Kidney tubule cell (primary cell): ENCODE data around the gene SLC17A5.
"Not testable (repeated sequence)": the region's sequence is repeated elsewhere in the genome, so short reads cannot be mapped to it uniquely, and the experiment has no call there.

ENCODE experiments used
- DNase-seq: peaks from one replicate; pipeline ENCODE4 v3.0.0-alpha.2; 2018; ENCODE audit warnings: low spot score

Gene SLC17A5, protein sequence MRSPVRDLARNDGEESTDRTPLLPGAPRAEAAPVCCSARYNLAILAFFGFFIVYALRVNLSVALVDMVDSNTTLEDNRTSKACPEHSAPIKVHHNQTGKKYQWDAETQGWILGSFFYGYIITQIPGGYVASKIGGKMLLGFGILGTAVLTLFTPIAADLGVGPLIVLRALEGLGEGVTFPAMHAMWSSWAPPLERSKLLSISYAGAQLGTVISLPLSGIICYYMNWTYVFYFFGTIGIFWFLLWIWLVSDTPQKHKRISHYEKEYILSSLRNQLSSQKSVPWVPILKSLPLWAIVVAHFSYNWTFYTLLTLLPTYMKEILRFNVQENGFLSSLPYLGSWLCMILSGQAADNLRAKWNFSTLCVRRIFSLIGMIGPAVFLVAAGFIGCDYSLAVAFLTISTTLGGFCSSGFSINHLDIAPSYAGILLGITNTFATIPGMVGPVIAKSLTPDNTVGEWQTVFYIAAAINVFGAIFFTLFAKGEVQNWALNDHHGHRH

DNA sequence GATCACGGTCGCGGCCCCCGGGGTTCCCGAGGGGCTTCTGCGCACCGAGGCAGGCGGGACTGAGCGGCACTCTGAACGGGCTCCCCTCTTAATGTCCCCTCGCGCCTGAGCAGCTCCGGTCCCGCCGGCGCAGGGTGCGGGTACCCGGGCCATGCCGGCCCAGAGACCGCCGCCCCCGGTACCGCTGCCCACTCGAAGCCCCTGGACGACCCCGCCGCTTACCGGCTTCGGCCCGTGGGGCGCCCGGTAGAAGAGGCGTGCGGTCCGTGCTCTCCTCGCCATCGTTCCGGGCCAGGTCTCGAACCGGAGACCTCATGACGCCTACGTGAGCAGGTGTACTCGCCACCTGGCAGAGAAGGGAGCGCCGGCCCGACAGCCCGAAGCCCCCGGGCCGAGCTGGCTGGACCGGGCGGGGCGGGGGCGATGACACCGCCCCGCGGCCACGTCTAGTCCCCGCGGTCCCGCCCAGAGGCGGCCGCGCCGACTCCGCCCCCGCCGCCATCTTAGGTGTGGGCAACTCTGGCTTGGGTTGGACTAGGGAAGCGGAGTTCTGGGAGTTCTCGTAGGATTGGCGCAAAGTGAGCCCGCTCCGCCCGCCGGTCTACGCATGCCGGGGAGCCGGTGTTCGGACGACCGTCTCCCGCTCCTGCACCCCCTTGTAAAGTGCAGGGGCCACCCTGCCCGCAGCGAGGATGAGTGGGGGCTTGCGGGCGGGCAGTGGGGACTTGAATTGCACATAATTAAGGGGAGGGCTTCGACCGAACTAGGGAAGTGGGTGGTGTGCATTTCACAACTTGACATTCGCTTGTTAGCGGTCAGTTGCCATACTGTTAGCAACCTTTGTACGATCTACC lies at the start of gene SLC17A5:
Gene SLC17A5 (minus strand): TSS at position 422 of the 854 bp plus-strand sequence. CDS start 106 bp downstream, at position 316.
- DNase-seq: peak; percentile 95

DNA sequence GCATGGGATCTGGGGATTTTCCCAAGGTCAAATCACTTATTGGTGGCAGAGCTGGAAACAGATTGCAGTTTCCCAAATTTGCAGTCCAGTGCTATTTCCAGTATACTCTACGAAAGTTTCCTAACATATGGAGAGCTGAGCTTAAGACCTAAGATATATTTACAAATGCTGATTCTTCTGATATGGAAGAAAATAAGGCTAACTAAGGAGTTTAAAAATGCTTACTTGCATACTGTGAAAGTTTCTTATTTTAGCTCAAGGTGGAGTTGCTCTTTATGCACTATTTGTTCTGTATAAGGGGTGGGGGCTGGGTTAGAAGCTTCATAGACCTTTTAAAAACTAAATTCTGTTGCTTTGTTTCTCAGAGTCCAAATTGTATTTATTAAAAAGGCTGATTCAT lies 49.7 kb upstream of the SLC17A5 start:
- no peak for DNase-seq

DNA sequence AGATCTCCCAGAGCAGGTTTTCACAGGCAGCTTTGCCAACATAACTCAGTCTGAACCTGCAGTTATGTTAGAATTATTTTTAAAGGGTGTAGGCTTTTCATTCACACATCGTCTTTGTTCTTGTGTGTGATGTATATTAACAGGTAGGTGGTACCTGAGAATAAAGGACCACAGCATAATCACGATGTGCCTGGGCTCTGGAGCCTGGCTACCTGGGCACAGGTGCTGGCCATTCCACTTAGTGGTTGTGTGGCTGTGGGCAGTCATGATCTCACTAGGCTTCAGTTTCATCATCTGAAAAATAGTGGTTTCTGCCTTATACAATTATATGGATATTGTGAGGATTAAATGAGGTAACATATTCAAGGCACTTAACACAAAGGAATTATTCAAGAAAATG lies 48.7 kb upstream of the SLC17A5 start:
- no peak for DNase-seq

DNA sequence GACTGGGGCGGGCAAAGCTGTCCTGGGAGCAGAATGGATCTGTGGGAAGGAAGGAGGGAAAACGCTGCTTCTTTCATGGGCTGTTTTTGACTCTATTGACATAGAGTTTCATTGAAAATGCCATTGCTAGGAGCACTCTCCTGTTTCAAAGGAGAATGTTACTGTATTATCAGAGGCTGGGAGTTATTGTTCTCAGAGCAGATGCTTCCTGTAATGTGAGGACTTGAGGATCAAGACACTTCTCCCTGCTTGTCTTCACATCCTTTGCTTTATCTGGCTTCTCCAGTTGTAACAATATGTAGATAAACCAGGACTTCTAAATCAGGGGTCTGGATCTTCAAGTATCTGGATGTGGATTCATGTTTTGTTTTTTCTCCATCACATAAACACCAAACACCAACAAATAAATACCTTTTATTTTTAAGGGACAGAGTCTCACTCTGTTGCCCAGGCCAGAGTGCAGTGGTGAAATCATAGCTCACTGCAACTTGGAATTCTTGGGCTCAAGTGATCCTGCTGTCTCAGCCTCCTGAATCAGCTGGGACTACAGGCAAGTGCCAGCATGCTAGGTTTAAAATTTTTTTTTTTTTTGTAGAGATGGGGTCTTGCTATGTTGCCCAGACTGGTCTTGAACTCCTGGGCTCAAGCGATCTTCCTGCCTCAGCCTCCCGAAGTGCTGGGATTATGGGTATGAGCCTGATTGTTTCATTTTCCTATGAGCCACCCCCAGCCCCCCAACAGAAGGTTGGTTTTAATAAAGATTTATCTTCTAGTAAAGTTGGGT lies 46.1 kb upstream of the SLC17A5 start:
- no peak for DNase-seq

DNA sequence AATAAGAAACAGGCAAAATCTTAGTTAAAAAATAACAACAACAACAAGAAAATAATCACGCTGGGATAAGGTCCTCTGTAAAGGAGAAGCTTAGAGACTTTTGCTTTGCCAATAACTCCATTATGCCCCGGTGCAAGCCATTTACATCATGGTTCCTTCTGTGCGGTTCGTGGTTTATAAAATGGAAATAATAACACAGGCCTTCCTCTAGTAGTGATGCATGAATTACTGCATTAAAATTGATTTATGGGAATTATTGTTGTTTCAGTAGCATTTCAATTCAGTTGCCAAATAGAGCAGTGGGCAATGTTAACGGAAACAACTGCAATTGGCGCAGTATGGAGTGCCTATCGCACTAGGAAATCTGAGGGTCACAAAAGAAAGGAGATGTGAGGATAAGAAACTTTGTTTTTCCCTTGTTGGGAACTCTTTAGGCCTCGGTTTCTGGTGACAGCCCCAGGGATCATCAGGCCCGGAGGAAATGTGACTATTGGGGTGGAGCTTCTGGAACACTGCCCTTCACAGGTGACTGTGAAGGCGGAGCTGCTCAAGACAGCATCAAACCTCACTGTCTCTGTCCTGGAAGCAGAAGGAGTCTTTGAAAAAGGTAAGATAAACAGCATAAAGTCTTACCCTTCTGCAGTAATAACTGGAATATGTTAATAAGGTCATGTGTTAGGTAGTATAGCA lies 43.3 kb upstream of the SLC17A5 start:
- DNase-seq: no peak

DNA sequence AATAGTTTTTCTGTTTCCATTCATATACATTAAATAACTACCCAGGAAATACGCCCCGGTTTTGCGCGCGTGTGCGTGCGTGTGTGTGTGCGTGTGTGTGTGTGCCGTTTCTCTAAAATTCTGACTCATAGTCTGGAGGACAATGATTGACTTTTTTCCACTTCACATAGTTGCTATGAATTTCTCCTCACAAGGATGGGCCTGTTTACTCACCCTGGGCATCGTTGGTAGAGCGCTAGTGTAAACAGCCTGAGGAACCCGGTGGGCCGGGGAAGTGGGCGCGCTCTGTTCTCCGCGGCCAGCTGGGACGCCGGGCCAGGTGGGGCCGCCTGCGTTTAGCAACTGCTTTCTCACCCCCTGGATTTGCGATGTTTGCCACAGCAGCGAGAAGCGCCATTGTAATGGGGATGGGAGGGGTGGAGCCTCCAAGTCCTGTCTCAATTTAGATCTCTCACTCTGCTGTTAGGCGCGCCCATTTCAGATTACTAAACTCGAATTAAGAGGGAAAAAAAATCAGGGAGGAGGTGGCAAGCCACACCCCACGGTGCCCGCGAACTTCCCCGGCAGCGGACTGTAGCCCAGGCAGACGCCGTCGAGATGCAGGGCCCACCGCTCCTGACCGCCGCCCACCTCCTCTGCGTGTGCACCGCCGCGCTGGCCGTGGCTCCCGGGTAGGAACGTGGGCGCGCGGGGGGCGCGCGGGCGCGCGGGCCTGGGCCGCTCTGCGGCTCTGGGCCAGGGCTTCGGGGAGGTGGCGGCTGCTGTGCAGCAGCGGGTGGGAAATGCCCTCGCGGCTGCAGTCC lies 42.0 kb upstream of the SLC17A5 start, which contains the start of gene CD109:
Gene CD109 (plus strand): TSS at position 585 of the 803 bp plus-strand sequence. CDS start 13 bp downstream, at position 598.
- DNase-seq: peak; percentile 87

DNA sequence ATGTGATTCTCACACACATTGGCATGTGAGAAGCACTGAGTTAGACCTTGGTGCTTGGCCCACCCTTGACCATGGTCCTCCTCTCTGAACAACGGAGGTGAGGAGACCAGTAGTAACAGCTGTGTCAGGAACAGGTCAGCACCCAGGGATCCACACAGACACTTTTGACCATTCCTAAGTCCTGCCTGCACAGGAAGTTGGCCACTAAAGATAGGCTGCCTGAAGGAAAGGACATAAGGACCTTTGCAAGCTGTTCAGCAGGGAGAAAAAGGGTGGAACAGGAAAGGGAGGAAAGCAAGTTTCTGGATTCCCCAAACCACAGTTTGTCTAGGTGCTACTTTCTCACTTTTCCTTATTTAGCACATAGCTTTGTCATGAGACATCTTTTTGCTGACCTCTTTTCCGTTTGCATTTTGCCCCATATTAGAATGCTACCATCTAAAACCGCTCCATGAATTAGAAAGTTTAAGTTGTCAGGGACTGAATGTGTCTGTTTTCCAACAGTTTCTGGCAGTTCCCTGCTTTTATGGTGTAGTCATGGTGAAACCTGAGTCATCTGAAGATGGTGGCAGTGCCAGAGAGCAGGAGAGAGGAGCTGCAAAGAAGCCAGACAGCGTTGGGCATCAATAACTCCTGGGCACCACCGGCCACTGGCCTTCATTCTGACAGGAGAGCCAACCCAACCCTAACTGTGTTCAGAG lies 41.1 kb upstream of the SLC17A5 start:
- peak; percentile 62 for DNase-seq

DNA sequence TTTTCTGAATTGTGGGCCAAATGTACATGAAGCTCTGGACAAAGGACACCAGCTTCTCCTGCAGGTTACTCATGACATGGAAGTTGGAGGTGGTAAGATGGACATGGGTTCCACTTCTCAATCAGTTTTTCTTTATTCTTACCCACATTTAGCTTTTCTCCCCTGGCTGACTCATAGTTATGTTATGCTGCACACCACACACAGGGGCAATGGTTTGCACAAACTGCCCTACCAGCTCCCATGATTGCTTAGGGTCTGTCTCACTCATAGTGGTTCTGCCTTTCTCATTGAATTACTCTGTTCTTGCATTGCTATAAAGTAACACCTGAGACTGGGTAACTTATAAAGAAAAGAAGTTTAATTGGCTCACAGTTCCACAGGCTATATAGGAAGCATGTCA lies 37.7 kb upstream of the SLC17A5 start:
- peak; percentile 52 for DNase-seq

DNA sequence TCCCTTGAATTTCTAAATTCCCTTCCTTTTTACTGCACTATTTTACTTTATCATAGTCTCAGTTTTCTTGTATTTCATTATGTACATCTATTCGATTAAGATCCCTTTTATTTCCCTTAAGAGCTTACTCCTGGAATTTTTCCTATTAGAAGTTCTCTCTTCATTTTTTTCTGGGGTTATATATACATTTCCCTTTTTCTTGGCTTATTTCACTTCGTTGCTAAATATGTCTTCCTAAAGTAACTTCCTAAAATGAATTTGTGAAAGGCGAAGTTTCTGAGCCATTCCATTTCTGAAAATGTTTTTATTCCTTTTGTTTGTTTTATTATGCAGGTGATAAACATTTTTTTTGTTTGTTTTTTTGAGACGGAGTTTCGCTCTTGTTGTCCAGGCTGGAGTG lies 36.3 kb upstream of the SLC17A5 start:
- DNase-seq: no peak

DNA sequence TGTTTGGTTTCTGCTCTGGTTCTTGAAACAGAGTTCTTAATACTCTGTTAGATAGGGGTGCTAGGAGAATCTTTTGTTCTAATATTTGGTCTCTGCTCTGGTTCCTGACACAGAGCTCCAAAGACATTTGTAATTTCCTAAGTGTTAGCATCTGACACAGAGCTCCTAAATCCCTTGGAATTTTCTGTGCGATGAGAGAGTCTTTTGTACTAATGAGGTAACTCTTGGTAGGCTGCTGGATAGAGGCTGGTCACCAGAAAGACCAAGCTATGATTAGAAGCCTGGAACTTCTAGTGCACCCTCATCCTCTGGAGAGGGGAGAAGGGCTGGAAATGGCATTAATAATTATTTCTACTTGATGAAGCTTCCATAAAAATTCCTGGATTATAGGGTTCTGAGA lies 34.6 kb upstream of the SLC17A5 start:
- no peak for DNase-seq

DNA sequence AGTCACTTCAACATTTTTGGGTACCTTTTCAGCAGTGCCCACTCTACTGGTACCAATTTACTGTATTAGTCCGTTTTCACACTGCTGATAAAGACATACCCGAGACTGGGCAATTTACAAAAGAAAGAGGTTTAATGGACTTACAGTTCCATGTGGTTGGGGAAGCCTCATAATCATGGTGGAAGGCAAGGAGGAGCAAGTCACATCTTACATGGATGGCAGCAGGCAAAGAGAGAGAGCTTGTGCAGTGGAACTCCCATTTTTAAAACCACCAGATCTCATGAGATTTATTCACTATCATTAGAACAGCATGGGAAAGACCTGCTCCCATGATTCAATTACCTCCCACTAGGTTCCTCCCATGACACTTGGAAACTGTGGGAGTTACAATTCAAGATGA lies 29.8 kb upstream of the SLC17A5 start:
- DNase-seq: not testable (repeated sequence)

DNA sequence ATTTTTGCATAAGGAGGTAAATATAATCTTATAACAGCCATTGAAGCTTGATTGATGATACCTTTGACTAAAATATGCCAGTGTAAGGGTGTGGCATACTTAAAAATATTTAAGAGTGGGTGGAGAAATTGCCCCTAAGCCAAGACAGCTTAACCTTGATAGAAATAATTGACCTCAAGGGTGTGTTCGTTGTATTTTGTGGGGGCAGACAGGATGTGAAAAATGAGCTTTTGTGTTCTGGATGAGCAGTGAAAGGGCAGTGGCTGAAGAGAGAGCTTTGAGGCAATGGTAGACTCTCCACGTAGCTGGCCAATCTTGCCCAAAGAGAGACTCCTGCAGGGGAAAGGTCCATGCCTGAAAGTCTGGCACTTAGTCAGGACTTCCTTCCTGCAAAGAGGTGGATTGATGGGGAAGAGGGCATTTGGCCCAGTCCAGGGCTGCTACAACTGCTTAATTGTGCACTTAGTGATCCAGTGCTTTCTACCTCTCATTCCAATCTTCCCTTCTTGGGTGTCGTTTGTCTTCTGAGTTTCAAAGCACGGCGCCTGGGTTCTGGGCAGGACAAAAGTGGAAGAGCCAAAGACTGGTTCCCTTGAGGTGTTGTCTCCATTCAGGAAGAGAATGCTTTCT lies 26.6 kb upstream of the SLC17A5 start:
- no peak for DNase-seq

DNA sequence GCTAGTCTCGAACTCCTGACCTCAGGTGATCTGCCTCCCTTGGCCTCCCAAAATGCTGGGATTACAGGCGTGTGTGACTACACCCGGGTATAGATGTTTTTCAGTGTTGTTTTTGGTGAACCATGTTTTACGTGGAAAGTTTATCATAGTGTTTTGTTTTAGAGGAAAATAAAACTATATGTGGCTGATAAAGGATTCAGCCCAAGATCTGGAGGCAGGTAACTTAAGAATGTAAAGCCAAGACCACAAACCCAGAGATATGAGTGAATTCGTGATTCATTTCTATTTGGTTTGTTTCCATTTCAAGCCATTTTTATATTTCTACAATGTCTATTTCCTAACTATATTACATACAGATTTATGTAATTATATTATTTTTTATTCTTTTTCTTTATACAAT lies 26.1 kb upstream of the SLC17A5 start:
- not testable (repeated sequence) for DNase-seq

DNA sequence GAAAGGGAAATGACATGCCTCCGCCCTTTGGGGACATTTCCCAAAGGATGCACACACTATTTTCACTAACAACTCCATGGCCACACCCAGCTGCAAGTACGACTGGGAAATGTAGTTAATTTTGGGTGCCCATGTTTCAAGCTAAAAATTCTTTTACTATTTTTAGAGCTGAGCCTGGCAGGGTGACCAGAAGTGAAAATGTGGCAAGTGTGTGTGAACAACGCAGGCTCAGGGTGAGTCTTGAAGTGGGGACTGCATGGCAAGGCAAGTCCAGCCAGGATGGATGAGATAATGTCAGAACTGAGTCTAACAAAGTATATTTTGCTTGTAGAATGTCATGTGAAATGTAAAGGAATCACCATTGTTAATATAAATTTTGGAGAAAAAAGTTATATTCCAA lies 25.2 kb upstream of the SLC17A5 start:
- no peak for DNase-seq

DNA sequence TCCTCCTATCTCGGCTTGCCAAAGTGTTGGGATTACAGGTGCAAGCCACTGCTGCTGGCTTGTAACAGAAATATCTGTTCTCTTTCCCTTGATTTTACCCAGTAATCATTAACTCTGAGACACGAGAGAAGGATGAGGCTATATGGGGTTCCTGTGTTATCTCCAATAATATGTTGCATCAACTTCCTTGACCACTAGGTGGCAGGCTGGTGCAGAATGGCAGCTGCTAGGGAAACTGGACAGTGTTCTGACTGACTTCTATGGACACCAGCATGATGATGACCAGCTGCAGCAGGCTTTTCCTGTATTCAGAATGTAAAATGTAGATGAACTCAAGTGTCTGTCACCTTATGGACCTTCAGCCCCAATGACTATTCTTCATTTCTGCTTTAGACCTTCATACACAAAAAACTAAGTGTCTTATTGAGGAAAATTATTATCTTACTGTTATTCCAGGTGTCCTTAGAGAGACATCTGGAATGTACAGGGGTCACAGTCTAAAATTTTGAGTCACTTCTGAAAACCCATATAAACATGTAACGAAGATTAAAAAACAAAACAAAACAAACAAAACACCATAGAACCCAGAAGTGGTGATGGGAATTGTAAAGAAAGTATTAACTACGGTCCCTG lies 21.8 kb upstream of the SLC17A5 start:
- peak; percentile 89 for DNase-seq

DNA sequence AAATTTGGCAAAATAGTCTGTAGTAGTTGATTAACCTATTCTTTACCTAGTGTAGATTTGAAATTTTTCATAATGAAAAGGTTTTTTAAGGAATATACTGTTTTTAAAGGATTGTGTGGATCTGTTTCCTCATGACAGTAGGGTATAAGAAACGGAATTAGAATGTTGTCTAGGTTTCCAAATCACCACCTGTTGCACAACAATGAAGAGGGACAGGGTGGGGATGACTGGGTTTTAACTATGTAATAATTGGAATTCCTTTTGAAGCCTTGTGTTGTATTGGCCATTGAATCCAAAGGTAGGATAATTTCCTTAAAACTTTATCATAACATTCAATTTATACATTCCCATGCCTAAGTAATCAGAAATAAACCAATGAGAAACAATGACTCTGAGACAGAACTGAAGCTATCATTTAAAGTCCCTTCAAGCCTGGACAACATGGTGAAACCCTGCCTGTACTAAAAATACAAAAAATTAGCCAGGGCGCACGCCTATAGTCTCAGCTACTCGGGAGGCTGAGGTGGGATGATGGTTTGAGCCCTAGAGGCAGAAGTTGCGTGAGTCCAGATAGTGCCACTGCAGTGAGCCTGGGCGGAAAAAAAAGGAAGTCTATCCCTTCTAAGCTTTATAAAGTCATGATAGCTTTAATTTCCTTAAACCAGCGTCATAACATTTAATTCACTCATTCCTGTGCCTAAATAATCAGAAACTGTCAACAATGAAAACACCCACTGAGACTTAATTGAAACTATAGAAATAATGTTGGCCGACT lies 18.3 kb upstream of the SLC17A5 start:
- no peak for DNase-seq

DNA sequence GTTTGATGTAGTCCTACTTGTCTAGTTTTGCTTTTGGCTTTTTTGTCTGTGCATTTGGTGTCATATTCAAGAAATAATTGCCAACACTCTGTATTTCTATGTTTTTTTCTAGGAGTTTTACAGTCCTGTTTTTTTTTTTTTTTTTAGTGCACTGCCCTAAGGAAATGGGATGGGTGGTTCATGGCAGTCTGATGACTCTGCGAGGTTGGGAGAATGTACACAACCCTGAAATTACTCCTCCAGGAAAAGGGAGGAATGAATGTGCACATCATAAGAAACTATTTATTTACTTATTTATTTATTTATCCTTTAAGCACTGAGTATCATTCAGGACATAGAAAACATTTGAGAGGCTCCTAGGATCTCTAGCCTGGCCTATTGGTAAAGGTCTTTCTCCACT lies 15.2 kb upstream of the SLC17A5 start:
- no peak for DNase-seq

DNA sequence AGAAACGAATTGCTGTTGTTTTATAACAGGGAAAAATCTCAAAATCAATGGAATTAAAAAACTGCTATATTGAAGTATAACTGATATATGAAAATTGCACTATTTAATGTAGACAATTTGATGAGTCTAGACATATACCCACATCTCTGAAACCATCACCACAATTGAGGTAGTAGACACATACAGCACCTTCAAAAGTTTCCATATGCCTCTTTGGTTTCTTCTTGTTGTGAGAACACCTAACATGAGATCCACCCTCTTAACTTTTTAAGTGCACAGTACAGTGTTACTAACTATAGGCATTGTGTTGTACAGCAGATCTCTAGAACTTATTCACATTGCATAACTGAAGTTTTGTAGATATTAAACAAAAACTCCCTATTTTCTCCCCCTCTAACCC lies 14.0 kb upstream of the SLC17A5 start:
- DNase-seq: no peak
